H1 (cell line): ENCODE results near the gene PELI2.

Source experiments
- CTCF ChIP-seq, 3 experiments: IDR thresholded peaks; 1 replicate in 2 of 3; 2 replicates in 1 of 3; pipeline versions ENCODE4 v1.5.1 to v1.6.1; 2011; ENCODE audit warnings: low read length in 3 of 3, mild to moderate bottlenecking in 3 of 3, inconsistent platforms in 2 of 3, low read depth in 1 of 3, moderate library complexity in 1 of 3; ENCODE audit not compliant: insufficient read depth in 1 of 3; ENCODE audit errors: control extremely low read depth in 1 of 3
- MAFK ChIP-seq: IDR thresholded peaks from 2 replicates; pipeline ENCODE4 v1.6.1; 2012; ENCODE audit warnings: low read depth, mild to moderate bottlenecking, improper control_type of control experiment, low read length
- TAF1 ChIP-seq: IDR thresholded peaks from 2 replicates; pipeline ENCODE4 v1.6.1; 2011; ENCODE audit warnings: mild to moderate bottlenecking, low read depth, low read length
- USF2 ChIP-seq: IDR thresholded peaks from 2 replicates; pipeline ENCODE4 v1.6.1; 2011; ENCODE audit warnings: low read length, improper control_type of control experiment
- ZNF274 ChIP-seq: IDR thresholded peaks from 2 replicates; pipeline ENCODE4 v1.7.0; 2012; ENCODE audit warnings: low read length, borderline replicate concordance; ENCODE audit errors: extremely low read depth

GRCh38 chr14:56152221-56152620 is 34.0 kb downstream of the PELI2 start:
- TF ChIP-seq MAFK = no peak
- TF ChIP-seq USF2 = no peak
- no peak for TF ChIP-seq CTCF (IDR thresholded peaks at IDR 0.05; ENCODE audit: control extremely low read depth in 1 of 3, insufficient read depth in 1 of 3, low read depth in 1 of 3, low read length in 3 of 3)
- TF ChIP-seq TAF1 = no peak
- TF ChIP-seq ZNF274 = no peak
